ENCODE results near the gene TNNT1.

Gene TNNT1

GRCh38 chr19:55145232-55145631 lies 3.8 kb downstream of the TNNT1 start:
- DNase-seq = no peak

- DNase-seq = no peak
Observed at GRCh38 chr19:55141696-55142095, 7.3 kb downstream of the TNNT1 start.

GRCh38 chr19:55137915-55138314 lies 11.1 kb downstream of the TNNT1 start:
- no peak for DNase-seq

GRCh38 chr19:55136399-55137102 lies 12.5 kb downstream of the TNNT1 start:
- no peak for DNase-seq

GRCh38 chr19:55134736-55135135 lies 14.3 kb downstream of the TNNT1 start:
- no peak for DNase-seq

GRCh38 chr19:55133639-55134444 lies 15.2 kb downstream of the TNNT1 start:
- DNase-seq = no peak

GRCh38 chr19:55132453-55133129 lies 16.4 kb downstream of the TNNT1 start:
- no peak for DNase-seq

- no peak for DNase-seq
Observed at GRCh38 chr19:55131421-55131820, 17.6 kb downstream of the TNNT1 start.

GRCh38 chr19:55119053-55119452 lies 30.0 kb downstream of the TNNT1 start:
- no peak for DNase-seq

GRCh38 chr19:55118401-55118991 lies 30.5 kb downstream of the TNNT1 start:
- DNase-seq = peak in 47 of 51 donors; percentile 12 to 85 (median 55)

GRCh38 chr19:55117663-55118391 lies 31.2 kb downstream of the TNNT1 start:
- peak; percentile 88 to 100 (median 98) for DNase-seq

- peak in 6 of 51 donors; percentile 24 to 36 (median 31) for DNase-seq
Observed at GRCh38 chr19:55116859-55117662, 31.9 kb downstream of the TNNT1 start, which contains the start of gene PPP1R12C. Gene PPP1R12C, minus strand, starts transcription at chr19:55117637. Its CDS starts 94 bp downstream, at chr19:55117543.

GRCh38 chr19:55116232-55116858 lies 32.7 kb downstream of the TNNT1 start:
- peak in 50 of 51 donors; percentile 3 to 79 (median 50) for DNase-seq

- no peak for DNase-seq
Observed at GRCh38 chr19:55115446-55116065, 33.5 kb downstream of the TNNT1 start.

- DNase-seq = no peak
Observed at GRCh38 chr19:55114566-55115145, 34.4 kb downstream of the TNNT1 start.

- DNase-seq = peak in 40 of 51 donors; percentile 1 to 84 (median 42)
Observed at GRCh38 chr19:55113570-55114039, 35.4 kb downstream of the TNNT1 start.

GRCh38 chr19:55112777-55113569 lies 36.0 kb downstream of the TNNT1 start:
- DNase-seq = no peak

Data from hypothalamus (tissue), 51 donors.